ENCODE data around the gene AKNA.

Gene AKNA

GRCh38 chr9:114315723-114316363 lies 71.9 kb downstream of the AKNA start:
- no peaks in the 10 kb centered on the region for H3K36me3 ChIP-seq (ENCODE audit: low read depth)
- H3K4me3 ChIP-seq (ENCODE audit: severe bottlenecking), result no peak overlapping the region
- ATAC-seq (ENCODE audit: low read depth), result no peak
- peak; percentile 3 for DNase-seq (ENCODE audit: low spot score)
- no peak overlapping the region for H3K27ac ChIP-seq (ENCODE audit: poor library complexity, severe bottlenecking)
- no peaks in the 10 kb centered on the region for H3K9me3 ChIP-seq (ENCODE audit: severe bottlenecking)
- TF ChIP-seq, protein P1, sequence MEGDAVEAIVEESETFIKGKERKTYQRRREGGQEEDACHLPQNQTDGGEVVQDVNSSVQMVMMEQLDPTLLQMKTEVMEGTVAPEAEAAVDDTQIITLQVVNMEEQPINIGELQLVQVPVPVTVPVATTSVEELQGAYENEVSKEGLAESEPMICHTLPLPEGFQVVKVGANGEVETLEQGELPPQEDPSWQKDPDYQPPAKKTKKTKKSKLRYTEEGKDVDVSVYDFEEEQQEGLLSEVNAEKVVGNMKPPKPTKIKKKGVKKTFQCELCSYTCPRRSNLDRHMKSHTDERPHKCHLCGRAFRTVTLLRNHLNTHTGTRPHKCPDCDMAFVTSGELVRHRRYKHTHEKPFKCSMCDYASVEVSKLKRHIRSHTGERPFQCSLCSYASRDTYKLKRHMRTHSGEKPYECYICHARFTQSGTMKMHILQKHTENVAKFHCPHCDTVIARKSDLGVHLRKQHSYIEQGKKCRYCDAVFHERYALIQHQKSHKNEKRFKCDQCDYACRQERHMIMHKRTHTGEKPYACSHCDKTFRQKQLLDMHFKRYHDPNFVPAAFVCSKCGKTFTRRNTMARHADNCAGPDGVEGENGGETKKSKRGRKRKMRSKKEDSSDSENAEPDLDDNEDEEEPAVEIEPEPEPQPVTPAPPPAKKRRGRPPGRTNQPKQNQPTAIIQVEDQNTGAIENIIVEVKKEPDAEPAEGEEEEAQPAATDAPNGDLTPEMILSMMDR (IDR thresholded peaks at IDR 0.05; ENCODE audit: poor library complexity, severe bottlenecking), result no peak
- H3K27me3 ChIP-seq (ENCODE audit: insufficient read depth, poor library complexity, severe bottlenecking), result no peaks in the 10 kb centered on the region
- H3K4me1 ChIP-seq (ENCODE audit: insufficient read depth, poor library complexity, severe bottlenecking), result peaks cover 3% of the 10 kb centered on the region

DNA sequence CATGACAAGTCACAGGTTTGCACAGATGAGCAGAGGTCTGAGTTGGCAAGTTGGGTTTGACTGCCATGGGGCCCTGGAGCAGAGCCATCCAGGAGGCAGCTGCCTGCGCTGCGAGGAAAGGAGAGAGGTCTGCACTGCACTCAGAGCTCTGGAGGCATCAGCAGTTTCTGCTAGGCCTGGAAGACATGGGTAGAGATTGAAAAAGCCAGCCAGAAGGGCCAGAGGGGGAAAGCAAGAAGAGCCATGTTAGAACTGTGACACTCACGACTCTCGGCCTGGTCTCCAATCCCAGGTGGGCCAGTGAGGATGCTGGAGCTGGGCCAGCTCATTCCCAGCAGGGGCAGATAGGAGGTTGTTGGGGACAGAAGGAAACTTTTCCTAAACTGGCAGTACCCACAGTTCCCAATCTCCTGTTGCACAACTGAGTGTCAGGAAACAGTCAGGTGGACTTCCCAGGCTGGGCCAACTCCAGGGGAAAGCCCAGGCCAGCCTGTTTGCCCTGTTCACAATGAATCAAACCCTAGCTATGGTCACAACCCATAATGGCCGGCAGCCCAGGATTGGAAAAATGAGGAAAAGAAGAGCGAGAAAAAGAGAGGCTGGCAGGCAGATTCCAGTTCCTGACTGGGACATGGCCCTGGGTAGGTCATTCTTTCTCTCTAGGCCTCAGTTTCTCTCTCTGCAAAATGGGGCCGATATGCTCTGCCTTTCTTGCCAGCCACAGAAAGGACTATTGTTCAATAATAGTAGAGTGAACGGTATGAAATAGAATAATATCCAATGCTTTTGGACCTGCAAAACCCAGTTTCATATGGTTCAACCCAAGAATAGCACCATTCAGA lies 72.7 kb downstream of the AKNA start:
- Histone ChIP-seq H3K27me3 (ENCODE audit: insufficient read depth, poor library complexity, severe bottlenecking) (no peaks in the 10 kb centered on the region), H3K9me3 (ENCODE audit: severe bottlenecking) (no peaks in the 10 kb centered on the region), H3K36me3 (ENCODE audit: low read depth) (no peaks in the 10 kb centered on the region), H3K27ac (ENCODE audit: poor library complexity, severe bottlenecking) (no peak overlapping the region), H3K4me1 (ENCODE audit: insufficient read depth, poor library complexity, severe bottlenecking) (peaks cover 3% of the 10 kb centered on the region), H3K4me3 (ENCODE audit: severe bottlenecking) (no peak overlapping the region)
- ATAC-seq (ENCODE audit: low read depth) (no peak), DNase-seq (ENCODE audit: low spot score) (peak; percentile 27)
- TF ChIP-seq, protein P1 (IDR thresholded peaks at IDR 0.05; ENCODE audit: poor library complexity, severe bottlenecking), result no peak

GRCh38 chr9:114314256-114314867 lies 73.4 kb downstream of the AKNA start:
- DNase-seq (ENCODE audit: low spot score) (peak; percentile 10), ATAC-seq (ENCODE audit: low read depth) (no peak)
- H3K27ac ChIP-seq (ENCODE audit: poor library complexity, severe bottlenecking), result no peak overlapping the region
- no peak overlapping the region for H3K4me3 ChIP-seq (ENCODE audit: severe bottlenecking)
- H3K36me3 ChIP-seq (ENCODE audit: low read depth), result no peaks in the 10 kb centered on the region
- no peaks in the 10 kb centered on the region for H3K9me3 ChIP-seq (ENCODE audit: severe bottlenecking)
- TF ChIP-seq, protein P1 (IDR thresholded peaks at IDR 0.05; ENCODE audit: poor library complexity, severe bottlenecking), result no peak
- peaks cover 3% of the 10 kb centered on the region for H3K4me1 ChIP-seq (ENCODE audit: insufficient read depth, poor library complexity, severe bottlenecking)
- H3K27me3 ChIP-seq (ENCODE audit: insufficient read depth, poor library complexity, severe bottlenecking), result no peaks in the 10 kb centered on the region

DNA sequence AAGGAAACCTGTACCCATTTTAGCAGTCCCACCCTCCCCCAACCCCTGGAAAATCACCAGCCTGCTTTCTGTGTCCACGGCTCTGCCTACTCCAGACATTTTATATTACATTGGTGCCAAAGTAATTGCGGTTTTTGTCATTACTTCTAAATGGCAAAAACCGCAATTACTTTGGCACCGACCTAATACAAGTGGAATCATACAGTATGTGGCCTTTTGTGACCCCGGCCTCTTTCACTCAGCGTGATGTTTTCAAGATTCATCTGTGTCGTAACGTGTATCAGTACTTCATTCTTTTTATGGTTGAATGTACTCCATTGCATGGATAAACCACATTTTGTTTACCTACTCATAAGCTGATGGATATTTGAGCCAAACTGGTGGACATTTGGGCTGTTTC lies 74.6 kb downstream of the AKNA start:
- no peak overlapping the region for H3K27ac ChIP-seq (ENCODE audit: poor library complexity, severe bottlenecking)
- H3K27me3 ChIP-seq (ENCODE audit: insufficient read depth, poor library complexity, severe bottlenecking), result no peaks in the 10 kb centered on the region
- TF ChIP-seq, protein P1 (IDR thresholded peaks at IDR 0.05; ENCODE audit: poor library complexity, severe bottlenecking), result no peak
- DNase-seq (ENCODE audit: low spot score) (no peak), ATAC-seq (ENCODE audit: low read depth) (no peak)
- peaks cover 3% of the 10 kb centered on the region for H3K4me1 ChIP-seq (ENCODE audit: insufficient read depth, poor library complexity, severe bottlenecking)
- H3K36me3 ChIP-seq (ENCODE audit: low read depth), result 0 out of 2 replicates have a peak, but pooled peaks cover 3% of the 10 kb centered on the region
- H3K4me3 ChIP-seq (ENCODE audit: severe bottlenecking), result no peak overlapping the region
- H3K9me3 ChIP-seq (ENCODE audit: severe bottlenecking), result no peaks in the 10 kb centered on the region
